Panc1 (cell line): ENCODE measurements around the gene HOXC4. TPM values are rescaled to one million over a fixed set of nuclear protein-coding genes. Genes with fewer than 3 reads are reported as not detected.

Source experiments
- ATAC-seq: fragments of 200-7000 bp; cut with Tn5 transposase; 2 replicates; pipeline ENCODE4 v1.9.1; 2020; ENCODE audit warnings: mild to moderate bottlenecking, moderate library complexity
- BruUV-seq: library from RNA; stranded (reverse); fragments of 400-500 nt; replicated peaks from 2 replicates; lab custom pipeline; 2021; lab: Mats Ljungman, UMichigan
- CTCF ChIA-PET: fragments of 300-600 bp; sonication (Branson Sonifier 250); formaldehyde crosslinking; loops from one replicate; lab custom pipeline; 2022; ENCODE audit warnings: antibody characterized with exemption; lab: Charles Lee
- POLR2A ChIA-PET: fragments of 300-600 bp; sonication (Branson Sonifier 250); formaldehyde crosslinking; loops from one replicate; lab custom pipeline; 2022; ENCODE audit warnings: antibody characterized with exemption; lab: Charles Lee
- DNase-seq: peaks from one replicate; pipeline ENCODE4 v3.0.0-alpha.2; 2010; ENCODE audit warnings: low read depth, low spot score
- H3K27ac ChIP-seq: 2 replicates; pipeline ENCODE4 v1.5.1; 2011; ENCODE audit warnings: mild to moderate bottlenecking, low read length, inconsistent platforms
- H3K27me3 ChIP-seq: fragments of 200-500 bp; sonication (Bioruptor generic); 2 replicates; pipeline ENCODE4 v1.6.0; 2014; ENCODE audit warnings: low read length, inconsistent platforms; ENCODE audit not compliant: control insufficient read depth, insufficient read depth
- H3K36me3 ChIP-seq: fragments of 200-500 bp; sonication (Bioruptor generic); 2 replicates; pipeline ENCODE4 v1.5.1; 2014; ENCODE audit warnings: inconsistent platforms, mild to moderate bottlenecking, low read length, moderate library complexity; ENCODE audit not compliant: control insufficient read depth, insufficient read depth
- H3K4me1 ChIP-seq: 2 replicates; pipeline ENCODE4 v1.5.1; 2011; ENCODE audit warnings: inconsistent platforms, mild to moderate bottlenecking, low read length, moderate library complexity; ENCODE audit not compliant: control insufficient read depth, insufficient read depth
- H3K4me3 ChIP-seq, 2 experiments: 2 replicates each; pipeline ENCODE4 v1.5.1; 2011 to 2012; ENCODE audit warnings: low read depth in 2 of 2, low read length in 2 of 2, mild to moderate bottlenecking in 2 of 2, inconsistent platforms in 1 of 2, moderate library complexity in 1 of 2
- H3K9me3 ChIP-seq: fragments of 200-500 bp; sonication (Bioruptor generic); 2 replicates; pipeline ENCODE4 v1.5.1; 2014; ENCODE audit warnings: low read depth, mild to moderate bottlenecking, inconsistent platforms, low read length, moderate library complexity; ENCODE audit not compliant: control insufficient read depth, insufficient read depth
- POLR2AphosphoS5 ChIP-seq: IDR thresholded peaks from 2 replicates; pipeline ENCODE4 v1.6.1; 2012; ENCODE audit warnings: mild to moderate bottlenecking, low read depth, low read length, moderate library complexity
- SIN3A ChIP-seq: IDR thresholded peaks from 2 replicates; pipeline ENCODE4 v1.6.1; 2012; ENCODE audit warnings: low read depth, mild to moderate bottlenecking, low read length, moderate library complexity, borderline replicate concordance; ENCODE audit not compliant: insufficient read depth
- TCF7L2 ChIP-seq: IDR thresholded peaks from 2 replicates; pipeline ENCODE4 v1.6.1; 2011; ENCODE audit warnings: mild to moderate bottlenecking, low read depth, low read length, inconsistent platforms
- in situ Hi-C: cut with HindIII; loops from 2 replicates; pipeline ENCODE4 v1.10.0; 2016; ENCODE audit warnings: low sequenced_read_pairs, low pct_unique_long_range_greater_than_20kb
- intact Hi-C: fragments of 100-400 bp; cut with micrococcal nuclease; formaldehyde crosslinking; loops from one replicate; pipeline ENCODE4 v1.10.0; 2022; ENCODE audit not compliant: unreplicated experiment
- total RNA-seq: library from RNA; stranded (reverse); gene quantifications from one replicate; pipeline ENCODE4 v1.2.1, GENCODE V29; 2021; ENCODE audit not compliant: unreplicated experiment
- TF ChIP-seq, protein P1 (sequence below): fragments of 450-650 bp; IDR thresholded peaks from 2 replicates; pipeline ENCODE4 v1.5.1; 2017; ENCODE audit warnings: mild to moderate bottlenecking
- TF ChIP-seq, protein P2 (sequence below), 2 experiments: IDR thresholded peaks; 2 replicates each; pipeline ENCODE4 v1.6.1; 2011 to 2012; ENCODE audit warnings: low read depth in 2 of 2, control low read depth in 1 of 2, low read length in 1 of 2, mild to moderate bottlenecking in 1 of 2, moderate library complexity in 1 of 2; ENCODE audit not compliant: insufficient read depth in 1 of 2

Gene HOXC4
- total RNA-seq, 1 experiment from 2014 or later: 22.7 TPM

DNA sequence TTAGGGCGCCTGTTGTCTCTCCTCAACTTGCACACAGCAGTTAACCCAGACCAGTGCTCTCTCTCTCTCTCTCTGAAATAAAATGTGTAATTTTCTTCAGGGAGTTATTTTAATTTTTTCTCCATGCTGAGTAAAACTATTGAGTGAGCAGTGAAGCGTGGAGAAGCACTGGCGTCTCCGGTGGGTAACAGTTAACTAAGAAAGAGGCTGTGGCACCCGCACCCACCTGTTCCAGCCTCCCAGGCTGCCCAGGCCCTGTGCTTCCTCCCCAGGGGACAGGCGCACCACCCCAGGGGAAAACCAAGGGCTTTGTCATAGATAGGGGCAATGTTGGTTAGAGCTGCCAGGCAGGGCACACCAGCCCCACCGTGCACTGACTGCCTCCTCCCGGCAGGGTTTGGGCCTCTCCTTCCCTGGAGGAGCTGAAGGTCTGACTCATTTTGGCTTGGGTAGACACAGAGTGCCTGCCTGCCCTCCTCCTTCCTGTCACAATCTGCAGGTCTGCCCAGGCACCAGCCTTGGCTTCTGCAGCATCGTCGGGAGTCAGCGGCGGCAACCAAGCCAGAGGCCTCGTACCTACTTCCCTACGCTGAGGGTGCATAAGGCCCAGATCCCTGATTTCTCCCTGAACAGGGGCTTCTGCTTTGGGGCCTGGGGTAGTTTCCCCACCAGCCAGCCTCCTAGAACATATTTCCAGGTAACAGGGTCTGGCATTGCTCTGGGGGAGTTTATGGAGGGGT, 16.8 kb upstream of the HOXC4 start:
- Histone ChIP-seq H3K4me1 (peaks cover 95% of the 10 kb centered on the region), H3K9me3 (no peaks in the 10 kb centered on the region), H3K36me3 (no peaks in the 10 kb centered on the region), H3K27me3 (no peaks in the 10 kb centered on the region), H3K4me3 (no peak overlapping the region), H3K27ac (peak overlapping the region; percentile 81)
- TF ChIP-seq TCF7L2 (no peak), SIN3A (no peak), POLR2AphosphoS5 (no peak; the same call in 1 of the 2 replicates)
- TF ChIP-seq, protein P1, sequence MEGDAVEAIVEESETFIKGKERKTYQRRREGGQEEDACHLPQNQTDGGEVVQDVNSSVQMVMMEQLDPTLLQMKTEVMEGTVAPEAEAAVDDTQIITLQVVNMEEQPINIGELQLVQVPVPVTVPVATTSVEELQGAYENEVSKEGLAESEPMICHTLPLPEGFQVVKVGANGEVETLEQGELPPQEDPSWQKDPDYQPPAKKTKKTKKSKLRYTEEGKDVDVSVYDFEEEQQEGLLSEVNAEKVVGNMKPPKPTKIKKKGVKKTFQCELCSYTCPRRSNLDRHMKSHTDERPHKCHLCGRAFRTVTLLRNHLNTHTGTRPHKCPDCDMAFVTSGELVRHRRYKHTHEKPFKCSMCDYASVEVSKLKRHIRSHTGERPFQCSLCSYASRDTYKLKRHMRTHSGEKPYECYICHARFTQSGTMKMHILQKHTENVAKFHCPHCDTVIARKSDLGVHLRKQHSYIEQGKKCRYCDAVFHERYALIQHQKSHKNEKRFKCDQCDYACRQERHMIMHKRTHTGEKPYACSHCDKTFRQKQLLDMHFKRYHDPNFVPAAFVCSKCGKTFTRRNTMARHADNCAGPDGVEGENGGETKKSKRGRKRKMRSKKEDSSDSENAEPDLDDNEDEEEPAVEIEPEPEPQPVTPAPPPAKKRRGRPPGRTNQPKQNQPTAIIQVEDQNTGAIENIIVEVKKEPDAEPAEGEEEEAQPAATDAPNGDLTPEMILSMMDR: no peak; the same call in 1 of the 2 replicates
- TF ChIP-seq, protein P2, sequence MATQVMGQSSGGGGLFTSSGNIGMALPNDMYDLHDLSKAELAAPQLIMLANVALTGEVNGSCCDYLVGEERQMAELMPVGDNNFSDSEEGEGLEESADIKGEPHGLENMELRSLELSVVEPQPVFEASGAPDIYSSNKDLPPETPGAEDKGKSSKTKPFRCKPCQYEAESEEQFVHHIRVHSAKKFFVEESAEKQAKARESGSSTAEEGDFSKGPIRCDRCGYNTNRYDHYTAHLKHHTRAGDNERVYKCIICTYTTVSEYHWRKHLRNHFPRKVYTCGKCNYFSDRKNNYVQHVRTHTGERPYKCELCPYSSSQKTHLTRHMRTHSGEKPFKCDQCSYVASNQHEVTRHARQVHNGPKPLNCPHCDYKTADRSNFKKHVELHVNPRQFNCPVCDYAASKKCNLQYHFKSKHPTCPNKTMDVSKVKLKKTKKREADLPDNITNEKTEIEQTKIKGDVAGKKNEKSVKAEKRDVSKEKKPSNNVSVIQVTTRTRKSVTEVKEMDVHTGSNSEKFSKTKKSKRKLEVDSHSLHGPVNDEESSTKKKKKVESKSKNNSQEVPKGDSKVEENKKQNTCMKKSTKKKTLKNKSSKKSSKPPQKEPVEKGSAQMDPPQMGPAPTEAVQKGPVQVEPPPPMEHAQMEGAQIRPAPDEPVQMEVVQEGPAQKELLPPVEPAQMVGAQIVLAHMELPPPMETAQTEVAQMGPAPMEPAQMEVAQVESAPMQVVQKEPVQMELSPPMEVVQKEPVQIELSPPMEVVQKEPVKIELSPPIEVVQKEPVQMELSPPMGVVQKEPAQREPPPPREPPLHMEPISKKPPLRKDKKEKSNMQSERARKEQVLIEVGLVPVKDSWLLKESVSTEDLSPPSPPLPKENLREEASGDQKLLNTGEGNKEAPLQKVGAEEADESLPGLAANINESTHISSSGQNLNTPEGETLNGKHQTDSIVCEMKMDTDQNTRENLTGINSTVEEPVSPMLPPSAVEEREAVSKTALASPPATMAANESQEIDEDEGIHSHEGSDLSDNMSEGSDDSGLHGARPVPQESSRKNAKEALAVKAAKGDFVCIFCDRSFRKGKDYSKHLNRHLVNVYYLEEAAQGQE (IDR thresholded peaks at IDR 0.05; ENCODE audit: insufficient read depth in 1 of 2, low read depth in 2 of 2, low read length in 1 of 2): no peak
- in situ Hi-C loops: no loop called here
- DNase-seq (no peak), ATAC-seq (peak; percentile 78)
- CTCF ChIA-PET: interaction anchor here (0.6 to 1.0 kb wide), 3 partner anchors 9 to 281 kb away, joined by 3 to 4 read pairs (median 3); partner anchors contain the start of gene HOXC6
- POLR2A ChIA-PET: no interaction called here
- BruUV-seq: no TSS peak
- intact Hi-C loops: no loop called here

DNA sequence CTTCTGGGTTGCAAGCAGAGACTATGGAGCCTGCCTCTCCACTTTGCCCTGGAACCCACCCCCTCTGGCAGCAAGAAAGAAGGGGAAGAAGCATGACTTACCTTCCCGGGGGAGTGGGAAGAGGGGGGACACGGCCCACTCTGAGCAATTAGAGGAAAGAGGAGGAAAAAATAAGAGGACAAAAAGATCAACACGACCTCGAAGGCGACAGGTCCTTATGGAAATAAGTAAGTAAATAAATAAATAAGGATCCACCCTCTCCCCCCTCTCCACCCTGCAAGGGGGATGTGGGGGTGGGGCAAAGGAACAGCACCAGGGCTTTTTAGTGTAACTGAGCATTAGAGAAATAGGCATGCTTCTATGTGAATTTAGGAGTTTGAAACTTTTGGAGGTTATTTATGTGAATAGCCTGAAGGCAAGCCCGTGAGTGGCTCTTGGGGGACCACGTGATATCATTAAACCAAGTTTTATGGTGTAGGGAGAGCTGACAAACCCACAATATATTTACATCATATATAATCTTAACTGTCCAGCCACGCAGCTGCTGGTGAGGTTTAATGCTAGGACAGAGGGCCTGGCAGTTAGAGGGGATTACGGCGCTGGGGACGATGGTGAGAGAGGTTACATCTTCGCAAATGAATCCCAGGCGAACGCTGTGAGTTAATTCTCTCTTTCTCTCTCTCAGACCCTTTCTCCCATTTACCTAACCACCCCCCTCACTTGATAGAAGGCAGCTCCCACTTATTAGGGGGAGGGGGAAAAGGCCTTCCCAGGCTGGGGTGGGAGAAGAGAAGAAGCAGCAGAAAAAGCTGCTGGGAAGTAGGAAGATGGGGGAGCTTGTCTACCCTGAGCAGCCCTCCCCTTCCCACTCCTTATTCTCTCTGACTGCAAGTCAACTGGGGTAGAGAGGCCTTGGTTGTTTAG, 16.0 kb upstream of the HOXC4 start:
- H3K9me3 ChIP-seq: no peaks in the 10 kb centered on the region
- TF ChIP-seq, protein P2 (IDR thresholded peaks at IDR 0.05; ENCODE audit: insufficient read depth in 1 of 2, low read depth in 2 of 2, low read length in 1 of 2): no peak
- TF ChIP-seq, protein P1: no peak
- TF ChIP-seq POLR2AphosphoS5 (no peak), SIN3A (no peak), TCF7L2 (no peak)
- ATAC-seq (no peak; the same call in 1 of the 2 replicates), DNase-seq (no peak)
- BruUV-seq: no TSS peak
- in situ Hi-C loops (no loop called here), intact Hi-C loops (no loop called here)
- no peak overlapping the region; a peak in 1 of 4 replicates for H3K4me3 ChIP-seq
- ChIA-PET CTCF (no interaction called here), POLR2A (no interaction called here)
- peak overlapping the region; percentile 81 for H3K27ac ChIP-seq
- H3K4me1 ChIP-seq: peaks cover 95% of the 10 kb centered on the region
- H3K36me3 ChIP-seq: no peaks in the 10 kb centered on the region
- no peaks in the 10 kb centered on the region for H3K27me3 ChIP-seq
